ENCODE data around the gene SOHLH1.

Gene SOHLH1

GRCh38 chr9:135746565-135746964 lies 47.3 kb upstream of the SOHLH1 start:
- H3K4me2 ChIP-seq (ENCODE audit: low read depth, low read length, poor library complexity, severe bottlenecking) = no peak overlapping the region
- H3K9me2 ChIP-seq (replicated peaks; ENCODE audit: insufficient read depth, low read length) = no peaks in the 10 kb centered on the region
- no peaks in the 10 kb centered on the region for H3K27me3 ChIP-seq (ENCODE audit: low read length)
- H3K79me2 ChIP-seq (ENCODE audit: insufficient read depth, low read length) = no peaks in the 10 kb centered on the region
- H2AFZ ChIP-seq (ENCODE audit: low read depth, low read length, severe bottlenecking) = no peak overlapping the region
- TF ChIP-seq EZH2phosphoT487 (conservative IDR thresholded peaks at IDR 0.05; ENCODE audit: low read length) (no peak), CTCF (IDR thresholded peaks at IDR 0.05; ENCODE audit: insufficient read depth, low read length, poor library complexity, severe bottlenecking) (no peak)
- H3K9me3 ChIP-seq (ENCODE audit: insufficient read depth, low read length) = no peaks in the 10 kb centered on the region
- H3K36me3 ChIP-seq (ENCODE audit: low read length) = no peaks in the 10 kb centered on the region
- H4K20me1 ChIP-seq (ENCODE audit: low read depth, low read length) = no peaks in the 10 kb centered on the region
- no peak overlapping the region for H3K9ac ChIP-seq (ENCODE audit: low read length)
- H3K27ac ChIP-seq (ENCODE audit: low read depth, low read length) = no peak overlapping the region
- no peak overlapping the region for H3K4me3 ChIP-seq (ENCODE audit: insufficient read depth, low read length, poor library complexity, severe bottlenecking)
- H3F3A ChIP-seq (ENCODE audit: insufficient read depth) = no peaks in the 10 kb centered on the region

GRCh38 chr9:135745686-135746324 lies 46.5 kb upstream of the SOHLH1 start:
- no peak overlapping the region for H3K4me2 ChIP-seq (ENCODE audit: low read depth, low read length, poor library complexity, severe bottlenecking)
- no peak overlapping the region for H3K4me3 ChIP-seq (ENCODE audit: insufficient read depth, low read length, poor library complexity, severe bottlenecking)
- no peaks in the 10 kb centered on the region for H3K27me3 ChIP-seq (ENCODE audit: low read length)
- no peaks in the 10 kb centered on the region for H3K36me3 ChIP-seq (ENCODE audit: low read length)
- TF ChIP-seq CTCF (IDR thresholded peaks at IDR 0.05; ENCODE audit: insufficient read depth, low read length, poor library complexity, severe bottlenecking) (no peak), EZH2phosphoT487 (conservative IDR thresholded peaks at IDR 0.05; ENCODE audit: low read length) (no peak)
- H3F3A ChIP-seq (ENCODE audit: insufficient read depth) = no peaks in the 10 kb centered on the region
- H2AFZ ChIP-seq (ENCODE audit: low read depth, low read length, severe bottlenecking) = no peak overlapping the region
- no peaks in the 10 kb centered on the region for H4K20me1 ChIP-seq (ENCODE audit: low read depth, low read length)
- no peak overlapping the region for H3K27ac ChIP-seq (ENCODE audit: low read depth, low read length)
- no peaks in the 10 kb centered on the region for H3K9me2 ChIP-seq (replicated peaks; ENCODE audit: insufficient read depth, low read length)
- no peaks in the 10 kb centered on the region for H3K79me2 ChIP-seq (ENCODE audit: insufficient read depth, low read length)
- no peak overlapping the region for H3K9ac ChIP-seq (ENCODE audit: low read length)
- no peaks in the 10 kb centered on the region for H3K9me3 ChIP-seq (ENCODE audit: insufficient read depth, low read length)

GRCh38 chr9:135745189-135745588 lies 45.9 kb upstream of the SOHLH1 start:
- no peaks in the 10 kb centered on the region for H3F3A ChIP-seq (ENCODE audit: insufficient read depth)
- H3K4me3 ChIP-seq (ENCODE audit: insufficient read depth, low read length, poor library complexity, severe bottlenecking) = no peak overlapping the region
- no peaks in the 10 kb centered on the region for H3K79me2 ChIP-seq (ENCODE audit: insufficient read depth, low read length)
- no peaks in the 10 kb centered on the region for H3K9me2 ChIP-seq (replicated peaks; ENCODE audit: insufficient read depth, low read length)
- H3K9ac ChIP-seq (ENCODE audit: low read length) = no peak overlapping the region
- no peaks in the 10 kb centered on the region for H3K9me3 ChIP-seq (ENCODE audit: insufficient read depth, low read length)
- H3K27me3 ChIP-seq (ENCODE audit: low read length) = no peaks in the 10 kb centered on the region
- H4K20me1 ChIP-seq (ENCODE audit: low read depth, low read length) = no peaks in the 10 kb centered on the region
- H3K36me3 ChIP-seq (ENCODE audit: low read length) = no peaks in the 10 kb centered on the region
- H3K27ac ChIP-seq (ENCODE audit: low read depth, low read length) = no peak overlapping the region
- TF ChIP-seq CTCF (IDR thresholded peaks at IDR 0.05; ENCODE audit: insufficient read depth, low read length, poor library complexity, severe bottlenecking) (no peak), EZH2phosphoT487 (conservative IDR thresholded peaks at IDR 0.05; ENCODE audit: low read length) (no peak)
- H2AFZ ChIP-seq (ENCODE audit: low read depth, low read length, severe bottlenecking) = no peak overlapping the region
- H3K4me2 ChIP-seq (ENCODE audit: low read depth, low read length, poor library complexity, severe bottlenecking) = no peak overlapping the region
